GM23338 (cell line): Measurements from ENCODE around the gene NCKAP5. TPM values are rescaled to one million over a fixed set of nuclear protein-coding genes. Genes with fewer than 3 reads are reported as not detected.

Source experiments
- ATAC-seq: fragments of 200-7000 bp; cut with Tn5 transposase; 3 replicates; pipeline ENCODE4 v1.9.1; 2020
- DNase-seq: peaks from one replicate; pipeline ENCODE4 v3.0.0-alpha.2; 2015; ENCODE audit warnings: low spot score
- H2AFZ ChIP-seq: fragments of 200-600 bp; sonication (generic); 2 replicates; pipeline ENCODE4 v1.8.0; 2016; ENCODE audit warnings: antibody characterized with exemption, mild to moderate bottlenecking, moderate library complexity
- H3F3A ChIP-seq: fragments of 200-600 bp; sonication (generic); replicated peaks from 2 replicates; pipeline ENCODE4 v1.8.0; 2017; ENCODE audit warnings: antibody characterized with exemption, mixed run types, low read depth
- H3K27ac ChIP-seq: fragments of 200-600 bp; sonication (generic); 2 replicates; pipeline ENCODE4 v1.6.1; 2016; ENCODE audit warnings: low read depth
- H3K27me3 ChIP-seq: fragments of 200-600 bp; sonication (generic); 2 replicates; pipeline ENCODE4 v1.8.0; 2016; ENCODE audit warnings: mild to moderate bottlenecking, mixed run types, moderate library complexity; ENCODE audit not compliant: insufficient read depth
- H3K36me3 ChIP-seq: fragments of 200-600 bp; sonication (generic); 2 replicates; pipeline ENCODE4 v1.8.0; 2016; ENCODE audit warnings: mild to moderate bottlenecking; ENCODE audit not compliant: insufficient read depth
- H3K4me1 ChIP-seq: fragments of 200-600 bp; sonication (generic); 2 replicates; pipeline ENCODE4 v1.8.0; 2016; ENCODE audit warnings: mild to moderate bottlenecking, moderate library complexity; ENCODE audit not compliant: insufficient read depth
- H3K4me2 ChIP-seq: fragments of 200-600 bp; sonication (generic); 2 replicates; pipeline ENCODE4 v1.7.1; 2017; ENCODE audit warnings: mixed run types
- H3K4me3 ChIP-seq: fragments of 200-600 bp; sonication (generic); 2 replicates; pipeline ENCODE4 v1.6.1; 2016; ENCODE audit warnings: mixed run types
- H3K79me2 ChIP-seq: fragments of 200-600 bp; sonication (generic); replicated peaks from 2 replicates; pipeline ENCODE4 v1.8.0; 2017; ENCODE audit warnings: mild to moderate bottlenecking; ENCODE audit not compliant: insufficient read depth
- H3K9me2 ChIP-seq: fragments of 200-600 bp; sonication (generic); 2 replicates; pipeline ENCODE4 v1.8.0; 2017; ENCODE audit not compliant: insufficient read depth
- H4K20me1 ChIP-seq: fragments of 200-600 bp; sonication (generic); replicated peaks from 2 replicates; pipeline ENCODE4 v1.8.0; 2017; ENCODE audit warnings: mild to moderate bottlenecking; ENCODE audit not compliant: insufficient read depth
- H3K27ac Mint-ChIP-seq: 2 replicates; pipeline ENCODE4 v1.8.0; 2020; ENCODE audit warnings: inconsistent platforms, mild to moderate bottlenecking, moderate library complexity, mixed read lengths
- H3K27me3 Mint-ChIP-seq: 3 replicates; pipeline ENCODE4 v1.8.0; 2022; ENCODE audit warnings: low read depth, mild to moderate bottlenecking, moderate library complexity, mixed read lengths, inconsistent platforms; ENCODE audit not compliant: insufficient read depth, poor library complexity
- H3K36me3 Mint-ChIP-seq: 3 replicates; pipeline ENCODE4 v1.8.0; 2021; ENCODE audit warnings: low read depth, mild to moderate bottlenecking, inconsistent platforms, moderate library complexity, mixed read lengths
- H3K4me1 Mint-ChIP-seq: 3 replicates; pipeline ENCODE4 v1.8.0; 2020; ENCODE audit warnings: mild to moderate bottlenecking, inconsistent platforms, mixed read lengths
- H3K4me3 Mint-ChIP-seq: 3 replicates; pipeline ENCODE4 v1.8.0; 2021; ENCODE audit warnings: moderate library complexity, mild to moderate bottlenecking, inconsistent platforms, mixed read lengths
- H3K9me3 Mint-ChIP-seq: 3 replicates; pipeline ENCODE4 v1.8.0; 2020; ENCODE audit warnings: moderate library complexity, mild to moderate bottlenecking, inconsistent platforms, mixed read lengths
- ETS1 ChIP-seq: IDR thresholded peaks from 2 replicates; pipeline ENCODE4 v1.6.1; 2016; ENCODE audit warnings: antibody characterized with exemption
- JUNB ChIP-seq: IDR thresholded peaks from one replicate; pipeline ENCODE4 v1.6.1; 2016; ENCODE audit warnings: antibody characterized with exemption; ENCODE audit not compliant: unreplicated experiment
- NANOG ChIP-seq: IDR thresholded peaks from 2 replicates; pipeline ENCODE4 v1.6.1; 2016; ENCODE audit warnings: antibody characterized with exemption, borderline replicate concordance
- POLR2AphosphoS5 ChIP-seq: IDR thresholded peaks from 2 replicates; pipeline ENCODE4 v1.6.1; 2016; ENCODE audit warnings: antibody characterized with exemption, low read depth
- REST ChIP-seq: IDR thresholded peaks from one replicate; pipeline ENCODE4 v1.6.1; 2018; ENCODE audit warnings: antibody characterized with exemption; ENCODE audit not compliant: unreplicated experiment
- STAT1 ChIP-seq: IDR thresholded peaks from one replicate; pipeline ENCODE4 v1.6.1; 2016; ENCODE audit warnings: antibody characterized with exemption; ENCODE audit not compliant: unreplicated experiment
- ZNF114 ChIP-seq: fragments of 250-450 bp; sonication (Bioruptor Pico); IDR thresholded peaks from 2 replicates; pipeline ENCODE4 v1.5.0; 2020; ENCODE audit warnings: mild to moderate bottlenecking, moderate library complexity
- ZNF331 ChIP-seq: fragments of 250-450 bp; sonication (Bioruptor Pico); IDR thresholded peaks from 2 replicates; pipeline ENCODE4 v1.5.0; 2020; ENCODE audit warnings: low read depth, mild to moderate bottlenecking, moderate library complexity
- polyA plus RNA-seq: library from polyadenylated mRNA; unstranded; fragments of >200 nt; fragmentation: Nextera tagmentation; extraction: Ambion mirVana; gene quantifications from 2 replicates; pipeline ENCODE4 v1.2.1, GENCODE V29; 2016
- total RNA-seq: library from RNA; depleted of rRNA; stranded (reverse); fragments of >200 nt; shearing (Covaris generic); gene quantifications from 2 replicates; pipeline ENCODE4 v1.2.3, GENCODE V29; 2014

NCKAP5 gene
- total and polyA plus RNA-seq, 2 experiments from 2014 or later = 0.34 to 0.73 TPM

GRCh38 chr2:133229974-133230373, 338.3 kb downstream of the NCKAP5 start:
- no peak overlapping the region for H2AFZ ChIP-seq
- H3K4me3 ChIP-seq = no peak overlapping the region
- no peak overlapping the region for H3K4me3 Mint-ChIP-seq
- H3K27ac ChIP-seq = no peak overlapping the region
- TF ChIP-seq REST (no peak), STAT1 (no peak), JUNB (no peak), POLR2AphosphoS5 (no peak), ZNF331 (no peak)
- H3K4me1 ChIP-seq = no peaks in the 10 kb centered on the region
- H3K36me3 ChIP-seq = no peaks in the 10 kb centered on the region
- ATAC-seq = no peak
- H3K79me2 ChIP-seq = no peaks in the 10 kb centered on the region
- no peaks in the 10 kb centered on the region for H3K9me3 Mint-ChIP-seq
- H3K27ac Mint-ChIP-seq = no peak overlapping the region
- H3K27me3 Mint-ChIP-seq = peaks cover 2% of the 10 kb centered on the region
- H3F3A ChIP-seq = no peaks in the 10 kb centered on the region
- H3K4me1 Mint-ChIP-seq = no peaks in the 10 kb centered on the region
- no peaks in the 10 kb centered on the region for H4K20me1 ChIP-seq
- DNase-seq = no peak
- H3K9me2 ChIP-seq = no peaks in the 10 kb centered on the region
- no peak overlapping the region for H3K4me2 ChIP-seq
- no peaks in the 10 kb centered on the region for H3K36me3 Mint-ChIP-seq
- H3K27me3 ChIP-seq = no peaks in the 10 kb centered on the region

- H3F3A ChIP-seq = no peaks in the 10 kb centered on the region
- DNase-seq (no peak), ATAC-seq (no peak)
- no peaks in the 10 kb centered on the region for H3K79me2 ChIP-seq
- Mint-ChIP-seq H3K27ac (no peak overlapping the region), H3K4me1 (peaks cover 3% of the 10 kb centered on the region; the same call in 1 of the 3 replicates), H3K9me3 (no peaks in the 10 kb centered on the region), H3K4me3 (no peak overlapping the region), H3K36me3 (no peaks in the 10 kb centered on the region), H3K27me3 (no peaks in the 10 kb centered on the region)
- no peaks in the 10 kb centered on the region for H3K27me3 ChIP-seq
- no peaks in the 10 kb centered on the region for H4K20me1 ChIP-seq
- no peaks in the 10 kb centered on the region for H3K9me2 ChIP-seq
- H3K36me3 ChIP-seq = no peaks in the 10 kb centered on the region
- no peak overlapping the region for H3K4me2 ChIP-seq
- H3K4me3 ChIP-seq = no peak overlapping the region
- no peak overlapping the region for H2AFZ ChIP-seq
- no peaks in the 10 kb centered on the region for H3K4me1 ChIP-seq
- H3K27ac ChIP-seq = no peak overlapping the region
- TF ChIP-seq ETS1 (no peak), ZNF114 (CRISPR knock-in tag) (no peak), JUNB (no peak), NANOG (no peak), REST (no peak), ZNF331 (no peak)
These were observed 345.0 kb downstream of the NCKAP5 start for GRCh38 chr2:133223226-133223625.
